GM23338 (cell line): ENCODE data around the gene ZNF223. TPM values are rescaled to one million over a fixed set of nuclear protein-coding genes. Genes with fewer than 3 reads are reported as not detected.

Experiments
- ATAC-seq: fragments of 200-7000 bp; cut with Tn5 transposase; 3 replicates; pipeline ENCODE4 v1.9.1; 2020
- DNase-seq: peaks from one replicate; pipeline ENCODE4 v3.0.0-alpha.2; 2015; ENCODE audit warnings: low spot score
- H2AFZ ChIP-seq: fragments of 200-600 bp; sonication (generic); 2 replicates; pipeline ENCODE4 v1.8.0; 2016; ENCODE audit warnings: antibody characterized with exemption, mild to moderate bottlenecking, moderate library complexity
- H3F3A ChIP-seq: fragments of 200-600 bp; sonication (generic); replicated peaks from 2 replicates; pipeline ENCODE4 v1.8.0; 2017; ENCODE audit warnings: antibody characterized with exemption, mixed run types, low read depth
- H3K27ac ChIP-seq: fragments of 200-600 bp; sonication (generic); 2 replicates; pipeline ENCODE4 v1.6.1; 2016; ENCODE audit warnings: low read depth
- H3K27me3 ChIP-seq: fragments of 200-600 bp; sonication (generic); 2 replicates; pipeline ENCODE4 v1.8.0; 2016; ENCODE audit warnings: mild to moderate bottlenecking, mixed run types, moderate library complexity; ENCODE audit not compliant: insufficient read depth
- H3K36me3 ChIP-seq: fragments of 200-600 bp; sonication (generic); 2 replicates; pipeline ENCODE4 v1.8.0; 2016; ENCODE audit warnings: mild to moderate bottlenecking; ENCODE audit not compliant: insufficient read depth
- H3K4me1 ChIP-seq: fragments of 200-600 bp; sonication (generic); 2 replicates; pipeline ENCODE4 v1.8.0; 2016; ENCODE audit warnings: mild to moderate bottlenecking, moderate library complexity; ENCODE audit not compliant: insufficient read depth
- H3K4me2 ChIP-seq: fragments of 200-600 bp; sonication (generic); 2 replicates; pipeline ENCODE4 v1.7.1; 2017; ENCODE audit warnings: mixed run types
- H3K4me3 ChIP-seq: fragments of 200-600 bp; sonication (generic); 2 replicates; pipeline ENCODE4 v1.6.1; 2016; ENCODE audit warnings: mixed run types
- H3K79me2 ChIP-seq: fragments of 200-600 bp; sonication (generic); replicated peaks from 2 replicates; pipeline ENCODE4 v1.8.0; 2017; ENCODE audit warnings: mild to moderate bottlenecking; ENCODE audit not compliant: insufficient read depth
- H3K9me2 ChIP-seq: fragments of 200-600 bp; sonication (generic); 2 replicates; pipeline ENCODE4 v1.8.0; 2017; ENCODE audit not compliant: insufficient read depth
- H4K20me1 ChIP-seq: fragments of 200-600 bp; sonication (generic); replicated peaks from 2 replicates; pipeline ENCODE4 v1.8.0; 2017; ENCODE audit warnings: mild to moderate bottlenecking; ENCODE audit not compliant: insufficient read depth
- H3K27ac Mint-ChIP-seq: 2 replicates; pipeline ENCODE4 v1.8.0; 2020; ENCODE audit warnings: inconsistent platforms, mild to moderate bottlenecking, moderate library complexity, mixed read lengths
- H3K27me3 Mint-ChIP-seq: 3 replicates; pipeline ENCODE4 v1.8.0; 2022; ENCODE audit warnings: low read depth, mild to moderate bottlenecking, moderate library complexity, mixed read lengths, inconsistent platforms; ENCODE audit not compliant: insufficient read depth, poor library complexity
- H3K36me3 Mint-ChIP-seq: 3 replicates; pipeline ENCODE4 v1.8.0; 2021; ENCODE audit warnings: low read depth, mild to moderate bottlenecking, inconsistent platforms, moderate library complexity, mixed read lengths
- H3K4me1 Mint-ChIP-seq: 3 replicates; pipeline ENCODE4 v1.8.0; 2020; ENCODE audit warnings: mild to moderate bottlenecking, inconsistent platforms, mixed read lengths
- H3K4me3 Mint-ChIP-seq: 3 replicates; pipeline ENCODE4 v1.8.0; 2021; ENCODE audit warnings: moderate library complexity, mild to moderate bottlenecking, inconsistent platforms, mixed read lengths
- H3K9me3 Mint-ChIP-seq: 3 replicates; pipeline ENCODE4 v1.8.0; 2020; ENCODE audit warnings: moderate library complexity, mild to moderate bottlenecking, inconsistent platforms, mixed read lengths
- CREB1 ChIP-seq: fragments of 250-450 bp; sonication (Bioruptor Pico); IDR thresholded peaks from 2 replicates; pipeline ENCODE4 v1.5.0; 2020; ENCODE audit warnings: low read depth, mild to moderate bottlenecking, moderate library complexity
- ETS1 ChIP-seq: IDR thresholded peaks from 2 replicates; pipeline ENCODE4 v1.6.1; 2016; ENCODE audit warnings: antibody characterized with exemption
- EZH2 ChIP-seq: fragments of 200-600 bp; sonication (generic); IDR thresholded peaks from one replicate; pipeline ENCODE4 v1.8.0; 2017; ENCODE audit warnings: antibody characterized with exemption, mild to moderate bottlenecking, low read depth; ENCODE audit not compliant: unreplicated experiment
- EZH2phosphoT487 ChIP-seq: fragments of 200-600 bp; sonication (generic); IDR thresholded peaks from one replicate; pipeline ENCODE4 v1.8.1; 2018; ENCODE audit warnings: antibody characterized with exemption; ENCODE audit not compliant: unreplicated experiment
- JUNB ChIP-seq: IDR thresholded peaks from one replicate; pipeline ENCODE4 v1.6.1; 2016; ENCODE audit warnings: antibody characterized with exemption; ENCODE audit not compliant: unreplicated experiment
- NANOG ChIP-seq: IDR thresholded peaks from 2 replicates; pipeline ENCODE4 v1.6.1; 2016; ENCODE audit warnings: antibody characterized with exemption, borderline replicate concordance
- POLR2AphosphoS5 ChIP-seq: IDR thresholded peaks from 2 replicates; pipeline ENCODE4 v1.6.1; 2016; ENCODE audit warnings: antibody characterized with exemption, low read depth
- STAT1 ChIP-seq: IDR thresholded peaks from one replicate; pipeline ENCODE4 v1.6.1; 2016; ENCODE audit warnings: antibody characterized with exemption; ENCODE audit not compliant: unreplicated experiment
- ZNF114 ChIP-seq: fragments of 250-450 bp; sonication (Bioruptor Pico); IDR thresholded peaks from 2 replicates; pipeline ENCODE4 v1.5.0; 2020; ENCODE audit warnings: mild to moderate bottlenecking, moderate library complexity
- ZNF331 ChIP-seq: fragments of 250-450 bp; sonication (Bioruptor Pico); IDR thresholded peaks from 2 replicates; pipeline ENCODE4 v1.5.0; 2020; ENCODE audit warnings: low read depth, mild to moderate bottlenecking, moderate library complexity
- ZNF462 ChIP-seq: fragments of 250-450 bp; sonication (Bioruptor Pico); IDR thresholded peaks from 2 replicates; pipeline ENCODE4 v1.5.0; 2020; ENCODE audit warnings: mild to moderate bottlenecking, moderate library complexity
- polyA plus RNA-seq: library from polyadenylated mRNA; unstranded; fragments of >200 nt; fragmentation: Nextera tagmentation; extraction: Ambion mirVana; gene quantifications from 2 replicates; pipeline ENCODE4 v1.2.1, GENCODE V29; 2016
- total RNA-seq: library from RNA; depleted of rRNA; stranded (reverse); fragments of >200 nt; shearing (Covaris generic); gene quantifications from 2 replicates; pipeline ENCODE4 v1.2.3, GENCODE V29; 2014
- TF ChIP-seq, protein P1 (sequence below): IDR thresholded peaks from one replicate; pipeline ENCODE4 v1.6.1; 2018; ENCODE audit warnings: antibody characterized with exemption; ENCODE audit not compliant: unreplicated experiment
- TF ChIP-seq, protein P2 (sequence below), 2 experiments: fragments of 200-600 bp in 1 of 2; sonication (generic) in 1 of 2; conservative IDR thresholded peaks; 2 replicates each; pipeline versions ENCODE4 v1.5.1 to v1.6.1; 2016 to 2017; ENCODE audit warnings: antibody characterized with exemption in 2 of 2, low read depth in 2 of 2, mild to moderate bottlenecking in 2 of 2, moderate library complexity in 1 of 2

The ZNF223 gene
- total and polyA plus RNA-seq, 2 experiments from 2014 or later, result 3.3 to 5.8 TPM

DNA sequence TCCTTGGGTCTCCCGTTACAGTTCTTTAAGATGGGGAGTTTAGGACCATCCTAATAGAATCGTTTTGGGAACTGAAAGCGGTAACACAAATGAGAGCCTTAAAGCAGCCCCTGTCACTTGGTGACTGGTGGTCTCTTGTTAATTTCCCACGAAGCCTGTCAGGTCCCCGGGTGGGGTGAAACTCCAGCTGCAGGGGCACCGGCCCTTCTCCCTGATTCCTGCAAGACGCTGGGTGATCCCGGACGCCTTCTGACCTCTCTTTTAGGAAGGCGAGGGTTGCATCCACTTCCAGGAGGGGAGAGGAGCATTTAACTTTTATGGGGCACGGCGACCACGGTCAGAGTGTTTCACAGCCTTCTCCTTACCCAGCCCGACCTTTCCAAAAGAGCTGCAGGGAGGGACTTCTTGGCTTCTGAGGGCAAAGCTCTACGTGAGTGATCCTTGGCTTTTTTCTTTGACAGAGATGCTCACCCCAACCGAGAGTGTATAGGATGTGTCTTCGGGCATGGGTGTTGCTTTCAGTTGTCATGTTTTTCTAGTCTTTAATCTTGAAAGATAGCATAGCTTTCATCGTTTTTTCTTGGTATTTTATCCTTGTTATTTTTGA is 62.1 kb downstream of the ZNF223 start:
- Histone ChIP-seq H4K20me1 (no peaks in the 10 kb centered on the region), H3K9me2 (no peaks in the 10 kb centered on the region), H2AFZ (peak overlapping the region; percentile 82), H3K27me3 (no peaks in the 10 kb centered on the region), H3K27ac (no peak overlapping the region), H3F3A (no peaks in the 10 kb centered on the region), H3K36me3 (no peaks in the 10 kb centered on the region; the same call in 1 of the 2 replicates), H3K4me2 (peak overlapping the region; percentile 82), H3K79me2 (peaks cover 31% of the 10 kb centered on the region), H3K4me1 (no peaks in the 10 kb centered on the region), H3K4me3 (peak overlapping the region; percentile 67)
- no peak for TF ChIP-seq EZH2
- TF ChIP-seq, protein P1, sequence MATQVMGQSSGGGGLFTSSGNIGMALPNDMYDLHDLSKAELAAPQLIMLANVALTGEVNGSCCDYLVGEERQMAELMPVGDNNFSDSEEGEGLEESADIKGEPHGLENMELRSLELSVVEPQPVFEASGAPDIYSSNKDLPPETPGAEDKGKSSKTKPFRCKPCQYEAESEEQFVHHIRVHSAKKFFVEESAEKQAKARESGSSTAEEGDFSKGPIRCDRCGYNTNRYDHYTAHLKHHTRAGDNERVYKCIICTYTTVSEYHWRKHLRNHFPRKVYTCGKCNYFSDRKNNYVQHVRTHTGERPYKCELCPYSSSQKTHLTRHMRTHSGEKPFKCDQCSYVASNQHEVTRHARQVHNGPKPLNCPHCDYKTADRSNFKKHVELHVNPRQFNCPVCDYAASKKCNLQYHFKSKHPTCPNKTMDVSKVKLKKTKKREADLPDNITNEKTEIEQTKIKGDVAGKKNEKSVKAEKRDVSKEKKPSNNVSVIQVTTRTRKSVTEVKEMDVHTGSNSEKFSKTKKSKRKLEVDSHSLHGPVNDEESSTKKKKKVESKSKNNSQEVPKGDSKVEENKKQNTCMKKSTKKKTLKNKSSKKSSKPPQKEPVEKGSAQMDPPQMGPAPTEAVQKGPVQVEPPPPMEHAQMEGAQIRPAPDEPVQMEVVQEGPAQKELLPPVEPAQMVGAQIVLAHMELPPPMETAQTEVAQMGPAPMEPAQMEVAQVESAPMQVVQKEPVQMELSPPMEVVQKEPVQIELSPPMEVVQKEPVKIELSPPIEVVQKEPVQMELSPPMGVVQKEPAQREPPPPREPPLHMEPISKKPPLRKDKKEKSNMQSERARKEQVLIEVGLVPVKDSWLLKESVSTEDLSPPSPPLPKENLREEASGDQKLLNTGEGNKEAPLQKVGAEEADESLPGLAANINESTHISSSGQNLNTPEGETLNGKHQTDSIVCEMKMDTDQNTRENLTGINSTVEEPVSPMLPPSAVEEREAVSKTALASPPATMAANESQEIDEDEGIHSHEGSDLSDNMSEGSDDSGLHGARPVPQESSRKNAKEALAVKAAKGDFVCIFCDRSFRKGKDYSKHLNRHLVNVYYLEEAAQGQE, result no peak
- TF ChIP-seq STAT1, result no peak
- TF ChIP-seq CREB1 (CRISPR knock-in tag), result no peak
- TF ChIP-seq ZNF114, result no peak
- TF ChIP-seq ZNF331 (CRISPR knock-in tag), result no peak
- TF ChIP-seq, protein P2, sequence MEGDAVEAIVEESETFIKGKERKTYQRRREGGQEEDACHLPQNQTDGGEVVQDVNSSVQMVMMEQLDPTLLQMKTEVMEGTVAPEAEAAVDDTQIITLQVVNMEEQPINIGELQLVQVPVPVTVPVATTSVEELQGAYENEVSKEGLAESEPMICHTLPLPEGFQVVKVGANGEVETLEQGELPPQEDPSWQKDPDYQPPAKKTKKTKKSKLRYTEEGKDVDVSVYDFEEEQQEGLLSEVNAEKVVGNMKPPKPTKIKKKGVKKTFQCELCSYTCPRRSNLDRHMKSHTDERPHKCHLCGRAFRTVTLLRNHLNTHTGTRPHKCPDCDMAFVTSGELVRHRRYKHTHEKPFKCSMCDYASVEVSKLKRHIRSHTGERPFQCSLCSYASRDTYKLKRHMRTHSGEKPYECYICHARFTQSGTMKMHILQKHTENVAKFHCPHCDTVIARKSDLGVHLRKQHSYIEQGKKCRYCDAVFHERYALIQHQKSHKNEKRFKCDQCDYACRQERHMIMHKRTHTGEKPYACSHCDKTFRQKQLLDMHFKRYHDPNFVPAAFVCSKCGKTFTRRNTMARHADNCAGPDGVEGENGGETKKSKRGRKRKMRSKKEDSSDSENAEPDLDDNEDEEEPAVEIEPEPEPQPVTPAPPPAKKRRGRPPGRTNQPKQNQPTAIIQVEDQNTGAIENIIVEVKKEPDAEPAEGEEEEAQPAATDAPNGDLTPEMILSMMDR (conservative IDR thresholded peaks at IDR 0.05; ENCODE audit: low read depth in 2 of 2), result no peak
- no peak for TF ChIP-seq JUNB
- TF ChIP-seq POLR2AphosphoS5, result no peak
- TF ChIP-seq ETS1, result no peak
- no peak for TF ChIP-seq EZH2phosphoT487
- no peak for TF ChIP-seq ZNF462 (CRISPR knock-in tag)
- TF ChIP-seq NANOG, result no peak
- Mint-ChIP-seq H3K27ac (no peak overlapping the region), H3K4me3 (peak overlapping the region; percentile 97), H3K4me1 (no peaks in the 10 kb centered on the region), H3K27me3 (peaks cover 3% of the 10 kb centered on the region), H3K36me3 (peaks cover 47% of the 10 kb centered on the region), H3K9me3 (peaks cover 31% of the 10 kb centered on the region)
- ATAC-seq (no peak), DNase-seq (peak; percentile 21)
